GM19351 (cell line): ENCODE results near the gene H1-8.
A peak's percentile ranks its signal among the peaks of the same experiment; 100 is the strongest.

ENCODE experiments used
- ATAC-seq: cut with Tn5 transposase; IDR thresholded peaks from one replicate; pipeline ENCODE4 v1.9.1; 2021; ENCODE audit warnings: mild to moderate bottlenecking, moderate library complexity; ENCODE audit not compliant: unreplicated experiment

The H1-8 gene

DNA sequence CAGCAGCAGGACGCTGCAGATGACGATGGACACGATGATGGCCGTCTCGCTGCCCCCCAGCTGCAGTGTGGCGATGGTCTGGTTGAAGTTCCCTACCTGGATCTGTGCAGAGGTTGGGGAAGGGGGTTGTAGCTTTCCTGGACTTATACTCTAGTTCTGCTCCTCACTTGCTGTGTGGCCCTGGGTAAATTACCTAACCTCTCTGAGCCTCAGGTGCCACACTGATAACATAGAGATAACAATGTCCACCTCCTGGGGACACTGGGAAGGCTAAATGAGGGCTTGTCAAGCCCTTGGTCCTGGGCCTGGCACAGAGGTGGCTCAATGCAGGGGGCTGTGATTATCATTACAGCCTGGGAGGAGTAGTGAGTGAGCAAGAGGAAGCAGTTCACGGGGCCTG, 26.9 kb downstream of the H1-8 start:
- ATAC-seq = no peak

DNA sequence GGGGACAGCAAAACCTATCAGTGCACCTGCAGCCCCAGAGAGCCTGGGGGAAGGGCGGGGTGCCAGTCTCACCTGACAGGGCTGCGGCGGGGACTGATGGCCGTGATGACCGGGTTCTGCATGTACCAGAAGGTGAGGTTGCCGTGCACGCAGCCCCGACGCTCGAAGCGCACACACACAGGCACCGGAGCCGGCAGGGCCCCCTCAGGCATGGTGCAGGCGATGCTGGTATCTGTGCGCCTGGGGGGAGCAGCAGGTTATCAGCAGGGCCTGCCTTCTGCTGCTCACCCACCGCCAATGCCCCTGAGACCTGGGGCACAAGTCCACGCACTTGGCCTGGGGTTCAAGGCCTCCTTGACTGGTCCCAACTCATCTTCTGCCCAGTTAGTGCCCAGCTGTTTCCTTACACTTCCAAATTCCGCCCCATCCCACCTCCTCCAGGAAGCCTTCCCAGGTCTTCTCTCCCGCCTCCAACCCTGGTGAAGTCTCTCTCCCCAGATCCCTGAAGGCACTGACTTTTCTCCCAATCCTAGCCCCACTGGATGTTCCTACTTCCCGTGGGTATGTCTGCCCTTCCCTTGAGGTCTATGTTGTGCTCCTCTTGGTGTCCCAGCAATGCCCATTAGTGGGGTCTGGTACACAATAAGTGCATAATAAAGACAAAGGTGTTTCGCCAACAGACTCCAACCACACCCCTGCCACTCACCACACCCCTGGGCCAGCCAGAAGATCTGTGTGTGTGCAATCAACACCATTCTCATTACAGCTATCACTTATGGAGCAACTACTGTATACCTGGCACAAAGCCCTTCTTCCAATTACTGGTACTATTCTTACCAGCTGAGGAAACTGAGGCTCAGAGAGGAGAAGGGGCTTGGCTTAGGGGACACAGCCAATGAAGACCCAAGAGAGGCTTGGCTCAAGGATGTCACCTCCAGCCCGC, 28.9 kb downstream of the H1-8 start:
- ATAC-seq = no peak

DNA sequence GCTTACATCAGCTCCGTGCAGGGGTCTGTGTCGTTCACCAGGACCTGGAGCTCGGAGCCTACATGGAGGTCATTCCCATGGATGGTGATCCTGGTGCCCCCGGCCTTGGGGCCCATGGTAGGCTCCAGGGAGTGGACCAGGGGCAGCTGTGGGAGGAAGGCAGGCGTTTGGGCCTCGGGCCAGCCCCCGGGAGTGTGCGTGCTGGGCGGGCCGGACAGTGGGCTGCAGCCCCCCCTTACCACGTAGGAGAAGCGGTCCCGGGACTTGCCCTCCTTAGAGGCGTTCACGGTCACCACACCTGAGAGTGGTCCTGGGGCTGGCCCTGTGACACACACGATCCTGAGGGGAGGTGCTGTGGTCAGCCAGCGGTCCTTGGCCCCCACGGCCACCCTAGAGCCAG, 29.6 kb downstream of the H1-8 start:
- ATAC-seq = no peak

DNA sequence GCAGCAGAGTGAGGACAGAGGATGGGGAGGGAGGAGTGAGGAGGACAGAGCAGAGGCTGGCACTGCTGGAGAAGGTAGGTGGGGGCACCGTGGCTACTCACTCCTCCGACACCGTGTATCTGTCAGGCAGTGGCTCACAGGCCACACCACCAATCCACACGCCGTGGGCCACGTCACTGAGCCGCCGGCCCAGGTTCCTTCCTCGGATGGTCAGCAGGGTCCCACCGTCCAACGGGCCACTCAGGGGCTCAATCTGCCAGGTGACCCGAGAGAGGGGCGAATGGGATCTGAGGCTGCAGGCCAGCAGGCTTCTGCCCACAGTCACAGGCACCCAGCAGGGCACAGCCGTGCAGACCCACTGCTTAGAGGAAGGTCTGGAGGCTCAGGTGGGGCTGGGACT, 30.5 kb downstream of the H1-8 start:
- ATAC-seq = no peak

DNA sequence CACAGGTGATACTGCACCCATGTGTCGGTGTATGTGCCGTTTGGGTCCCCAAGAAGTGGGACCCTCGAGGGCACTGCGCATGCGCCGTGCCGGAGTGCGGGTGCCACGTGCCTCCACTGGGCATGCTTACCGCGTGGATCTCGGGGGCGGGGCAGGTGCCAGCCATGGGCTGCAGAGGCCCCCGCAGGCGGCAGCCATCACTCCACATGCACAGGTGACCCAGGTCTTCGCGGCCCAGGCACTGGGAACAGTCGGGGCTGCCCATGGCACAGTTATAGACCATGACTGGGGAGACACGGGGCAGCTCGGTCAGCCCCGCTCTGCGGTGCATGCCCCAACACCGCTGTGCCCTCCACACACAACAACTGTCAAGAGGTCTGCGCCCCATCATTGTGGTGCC, 31.2 kb downstream of the H1-8 start:
- ATAC-seq = no peak

DNA sequence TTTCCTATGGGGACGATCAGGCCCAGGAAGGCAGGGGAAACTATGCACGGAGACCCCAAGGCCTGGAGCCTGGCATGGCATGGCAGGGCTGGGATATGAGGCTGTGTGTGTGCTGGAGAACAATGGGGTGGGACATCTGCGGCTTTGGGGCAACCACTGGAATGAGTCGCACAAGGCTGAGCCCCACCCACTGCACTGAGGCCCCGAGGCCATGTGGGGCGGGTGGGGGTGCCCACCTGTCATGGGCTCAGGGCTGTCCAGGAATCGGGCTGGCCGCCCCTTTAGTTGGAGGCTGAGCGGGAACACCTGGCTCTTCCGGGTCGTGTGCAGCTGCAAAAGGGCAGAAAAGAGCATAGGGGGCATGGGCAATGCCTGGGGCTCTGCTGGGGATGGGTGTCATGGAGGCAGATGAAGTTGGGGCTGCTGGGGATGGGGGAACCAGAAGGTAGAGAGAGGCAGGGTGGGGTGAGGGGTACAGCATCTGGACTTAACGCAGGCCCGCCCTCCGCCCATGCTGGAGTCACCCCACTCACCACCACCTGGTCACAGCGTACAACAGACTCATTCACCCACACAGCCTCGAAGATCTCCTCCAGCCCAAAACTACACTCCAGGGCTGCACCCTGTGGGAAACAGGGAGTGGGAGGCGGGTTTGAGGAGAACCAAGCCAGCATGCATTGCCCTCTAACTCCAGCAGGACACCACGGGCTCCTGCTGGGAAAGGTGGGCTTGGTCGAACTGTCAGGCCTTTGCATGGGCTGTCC, 32.4 kb downstream of the H1-8 start:
- ATAC-seq = no peak

DNA sequence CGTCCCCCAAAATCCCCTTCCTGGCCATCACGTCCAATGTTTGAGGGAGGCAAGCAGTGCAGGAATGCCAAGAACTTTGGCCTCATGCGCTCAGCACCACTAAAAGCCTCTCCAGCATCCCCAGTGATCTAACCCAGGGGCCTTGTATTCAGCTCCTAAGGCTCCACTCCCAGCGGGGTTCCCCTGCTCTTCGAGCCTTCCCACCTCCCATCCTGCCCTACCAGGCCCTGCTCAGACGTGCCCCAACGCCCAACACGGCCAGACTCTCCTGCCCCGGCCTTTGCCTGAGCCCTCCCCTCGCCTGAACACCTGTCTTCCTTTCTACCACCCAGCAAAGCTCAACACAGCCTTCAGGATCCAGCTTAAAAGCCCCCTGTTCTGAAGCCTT, 33.0 kb downstream of the H1-8 start:
- no peak for ATAC-seq

DNA sequence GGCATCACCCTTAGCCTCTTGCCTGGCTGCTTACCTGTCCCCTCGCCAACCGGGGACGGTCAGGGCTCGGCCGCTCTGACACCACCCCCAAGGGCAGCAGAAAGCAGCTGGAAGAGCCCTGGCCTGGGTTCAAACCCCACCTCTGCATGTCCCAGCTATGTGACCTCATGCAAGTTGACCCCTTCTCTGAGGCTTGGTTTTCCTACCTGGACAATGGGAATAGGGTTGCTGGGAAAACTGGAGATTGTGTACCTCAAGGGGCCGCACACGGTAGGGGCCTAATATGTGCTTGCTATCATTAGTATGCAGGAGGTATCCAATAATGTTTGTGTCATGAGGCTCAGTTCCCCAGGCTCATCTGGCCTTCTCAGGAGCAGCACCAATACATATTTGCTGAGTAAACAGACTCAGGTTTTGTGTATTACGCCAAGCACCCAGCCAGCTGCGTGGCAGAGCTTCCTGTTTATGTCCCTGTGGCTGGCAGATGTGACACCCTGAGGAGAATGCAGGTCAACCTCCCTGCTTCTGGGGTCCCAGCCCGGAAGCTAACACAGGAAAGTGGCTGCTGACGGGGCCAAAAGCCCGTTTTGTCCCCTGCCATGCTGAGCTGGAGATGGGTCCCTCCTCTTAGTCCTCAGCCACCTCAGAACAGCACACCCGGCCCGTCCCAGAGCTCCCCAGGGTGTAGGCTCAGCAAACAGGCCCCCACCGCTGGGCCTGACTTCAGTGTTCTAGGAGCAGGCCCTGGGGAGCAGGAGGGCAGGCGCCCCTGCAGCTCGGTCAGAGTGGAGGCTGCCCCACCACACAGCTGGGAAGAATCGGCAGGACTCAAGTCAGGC, 33.8 kb downstream of the H1-8 start:
- no peak for ATAC-seq

DNA sequence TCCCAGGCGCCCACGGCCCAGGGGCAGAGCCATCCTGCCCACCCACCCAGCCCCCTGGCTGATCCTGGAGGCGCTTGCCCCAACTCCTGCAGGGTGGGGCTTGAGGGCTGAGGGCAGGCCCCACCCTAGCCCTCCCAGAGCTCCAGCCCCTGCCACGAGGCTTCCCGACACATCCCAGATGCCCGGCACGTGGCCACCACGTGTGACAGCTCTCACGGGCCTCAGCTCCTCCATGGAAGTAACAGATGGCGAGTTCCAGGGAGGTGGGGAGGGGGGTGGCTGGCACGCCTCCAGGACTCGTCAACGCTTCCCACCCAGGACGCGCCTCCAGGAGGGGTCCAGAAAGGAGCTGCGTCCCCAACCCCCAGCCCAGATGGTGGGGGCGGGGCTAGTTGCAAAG, 34.4 kb downstream of the H1-8 start:
- ATAC-seq = no peak

DNA sequence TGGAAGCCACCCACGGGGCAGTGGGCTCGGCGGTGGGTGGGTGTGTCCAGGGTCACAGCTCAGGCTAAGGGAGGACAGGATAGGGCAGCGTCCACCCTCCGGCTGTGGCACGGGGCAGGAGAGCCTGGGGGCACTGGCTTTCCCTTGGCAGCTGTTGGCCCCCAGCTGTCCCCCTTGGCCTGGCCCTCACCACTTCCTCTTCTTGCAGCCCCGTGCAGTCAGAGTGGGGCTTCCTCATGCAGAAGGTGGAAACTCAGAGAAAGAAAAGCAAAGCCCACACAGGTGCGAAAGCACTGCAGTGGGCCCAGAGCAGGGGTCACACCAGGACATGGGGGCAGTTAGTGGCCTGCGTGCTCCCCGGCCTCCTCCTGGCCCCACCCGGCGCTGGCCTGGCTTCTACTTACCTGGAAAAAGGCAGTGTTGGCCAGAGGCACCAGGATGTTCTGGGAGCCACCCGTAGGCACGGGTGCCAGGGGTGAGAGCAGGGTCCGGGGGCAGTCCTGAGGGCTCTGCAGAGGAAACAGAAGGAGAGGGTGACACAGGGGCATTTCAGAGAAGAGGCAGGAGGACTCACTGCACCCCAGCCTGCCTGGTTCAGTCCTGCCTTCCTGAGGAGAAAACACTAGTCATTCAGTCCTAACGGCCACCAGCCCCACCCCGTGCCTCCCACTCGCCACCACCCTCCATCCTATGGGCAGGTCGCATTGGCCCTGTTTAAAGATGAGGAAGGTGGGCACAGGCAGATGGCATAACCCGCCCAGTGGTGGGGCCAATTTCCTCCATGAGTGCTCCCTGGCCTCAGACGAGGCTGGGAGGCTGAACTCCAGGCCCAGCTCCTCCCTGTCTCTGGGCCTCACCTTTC, 35.2 kb downstream of the H1-8 start:
- peak; percentile 74 for ATAC-seq

DNA sequence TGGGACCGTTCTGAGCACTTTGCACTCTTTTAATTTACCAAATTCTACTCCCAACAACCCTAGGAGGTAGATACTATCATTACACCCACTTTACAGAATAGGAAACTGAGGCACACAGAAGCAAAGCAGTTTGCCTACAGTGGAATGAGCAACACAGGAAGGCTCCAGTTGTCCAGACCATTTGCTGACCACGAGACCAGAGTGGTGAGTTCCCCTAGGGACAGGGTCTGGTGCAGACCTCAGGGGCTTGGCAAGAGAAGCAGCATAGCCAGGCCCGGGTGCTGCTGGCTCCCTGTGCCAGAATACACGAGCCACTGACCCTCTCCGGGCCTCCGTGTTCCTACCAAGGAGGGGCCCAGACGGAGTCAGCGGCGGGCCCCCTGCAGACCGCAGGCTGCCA, 37.0 kb downstream of the H1-8 start:
- ATAC-seq = no peak

DNA sequence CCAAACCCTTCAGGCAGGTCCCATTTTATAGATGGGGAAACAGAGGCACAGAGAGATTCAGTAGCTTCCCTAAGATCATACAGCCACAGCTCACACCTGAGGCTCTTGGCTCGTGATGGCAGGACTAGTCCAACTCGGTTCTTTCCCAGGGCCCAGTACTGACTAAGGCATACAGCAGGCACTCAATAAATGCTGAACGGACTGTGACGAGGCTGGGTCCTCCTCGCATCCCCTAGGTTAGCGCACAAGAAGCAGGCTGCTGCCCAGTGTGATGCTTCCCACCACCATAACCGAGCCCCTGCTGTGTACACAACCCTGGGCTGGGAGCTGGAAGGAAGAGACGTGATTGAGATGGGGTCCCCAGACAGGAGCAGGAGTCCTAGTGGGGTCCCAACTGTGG, 38.6 kb downstream of the H1-8 start:
- ATAC-seq = no peak

DNA sequence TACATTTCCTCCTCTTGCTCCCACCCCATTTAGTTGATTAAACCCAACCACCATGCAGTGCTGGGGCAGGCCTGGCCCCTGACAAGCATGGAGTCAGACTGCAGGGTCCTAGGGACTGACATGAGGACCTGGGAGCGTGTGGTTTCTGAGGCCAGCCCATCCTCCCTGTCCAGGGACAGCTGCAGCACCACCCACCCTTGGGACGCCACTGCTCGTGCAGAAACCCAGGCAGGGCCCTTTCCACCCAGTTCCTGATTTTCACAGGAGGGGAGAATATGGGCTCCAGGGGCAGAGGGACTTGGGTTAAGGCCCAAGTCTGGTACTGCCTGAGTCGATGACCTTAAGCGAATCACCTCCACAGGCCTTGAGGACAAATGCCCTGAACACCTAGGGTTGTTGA, 39.8 kb downstream of the H1-8 start:
- no peak for ATAC-seq

DNA sequence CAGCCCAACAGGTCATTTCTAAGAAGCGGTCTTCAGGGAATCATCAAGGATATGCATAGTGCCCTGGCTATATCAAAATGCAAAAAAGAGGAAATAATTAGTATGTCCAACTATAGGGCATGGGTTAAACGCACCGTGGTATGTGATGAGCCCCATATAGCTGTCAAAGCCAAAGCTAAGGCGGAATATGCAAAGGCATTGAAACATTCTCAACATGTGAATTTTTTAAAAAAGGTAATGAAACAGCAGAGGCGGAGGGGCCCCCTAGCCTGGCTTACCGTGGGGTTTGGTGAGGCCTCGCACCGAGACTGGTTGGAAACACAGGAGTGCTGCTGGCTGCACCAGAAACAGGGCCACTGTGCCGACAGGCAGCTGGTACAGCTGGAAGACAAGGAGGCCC, 40.3 kb downstream of the H1-8 start:
- ATAC-seq = no peak

DNA sequence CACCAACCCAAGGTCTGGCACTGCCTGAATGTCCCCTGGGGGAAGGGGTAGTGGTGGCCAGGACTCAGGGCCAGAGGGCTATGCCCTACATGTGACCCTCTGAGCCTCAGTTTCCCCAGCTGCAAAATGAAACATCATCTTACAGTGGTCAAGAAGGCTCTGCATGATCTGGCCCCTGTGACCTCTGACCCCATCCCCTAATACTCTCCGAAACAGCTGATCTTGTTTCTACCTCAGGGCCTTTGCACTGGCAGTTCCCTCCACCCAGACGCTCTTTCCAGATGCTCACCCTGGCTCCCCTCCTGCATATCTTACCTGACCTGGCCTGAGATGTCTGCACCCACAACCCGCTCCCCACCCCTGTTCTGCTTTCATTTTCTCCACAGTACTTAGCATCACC, 41.7 kb downstream of the H1-8 start:
- ATAC-seq = no peak

DNA sequence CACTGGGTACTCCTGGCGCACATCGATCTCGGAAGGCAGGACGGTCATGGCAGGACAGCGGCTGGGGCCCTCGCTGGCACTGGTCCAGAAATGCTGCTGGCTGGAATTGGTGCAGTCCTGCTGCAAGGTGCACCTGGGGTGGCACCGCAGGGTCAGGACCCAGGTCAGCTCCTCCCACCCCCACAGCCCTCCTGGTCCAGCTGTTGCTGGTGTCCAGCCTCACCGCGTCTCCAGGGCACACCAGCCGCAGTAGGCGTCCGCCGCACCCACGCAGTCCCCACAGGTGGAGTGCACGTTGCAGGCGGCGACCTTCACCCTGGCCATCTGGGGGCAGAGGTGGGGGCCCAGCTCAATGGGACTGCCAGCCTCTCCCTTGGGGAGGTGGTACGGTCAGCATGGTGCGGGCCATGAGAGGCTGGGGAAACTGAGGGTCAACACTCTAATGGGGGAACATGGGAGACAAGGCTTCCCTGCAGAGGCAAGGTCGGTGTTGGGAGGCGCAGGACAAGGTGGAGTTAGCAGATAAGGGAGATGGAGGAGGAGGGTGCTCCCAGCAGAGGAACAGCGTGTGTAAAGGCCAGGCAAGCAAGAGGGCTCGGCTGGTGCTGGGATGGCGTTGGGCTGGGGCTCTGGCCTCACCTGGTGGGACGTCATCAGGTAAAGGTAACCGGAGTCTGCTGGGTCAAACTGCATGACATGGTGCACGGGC, 43.1 kb downstream of the H1-8 start:
- no peak for ATAC-seq

DNA sequence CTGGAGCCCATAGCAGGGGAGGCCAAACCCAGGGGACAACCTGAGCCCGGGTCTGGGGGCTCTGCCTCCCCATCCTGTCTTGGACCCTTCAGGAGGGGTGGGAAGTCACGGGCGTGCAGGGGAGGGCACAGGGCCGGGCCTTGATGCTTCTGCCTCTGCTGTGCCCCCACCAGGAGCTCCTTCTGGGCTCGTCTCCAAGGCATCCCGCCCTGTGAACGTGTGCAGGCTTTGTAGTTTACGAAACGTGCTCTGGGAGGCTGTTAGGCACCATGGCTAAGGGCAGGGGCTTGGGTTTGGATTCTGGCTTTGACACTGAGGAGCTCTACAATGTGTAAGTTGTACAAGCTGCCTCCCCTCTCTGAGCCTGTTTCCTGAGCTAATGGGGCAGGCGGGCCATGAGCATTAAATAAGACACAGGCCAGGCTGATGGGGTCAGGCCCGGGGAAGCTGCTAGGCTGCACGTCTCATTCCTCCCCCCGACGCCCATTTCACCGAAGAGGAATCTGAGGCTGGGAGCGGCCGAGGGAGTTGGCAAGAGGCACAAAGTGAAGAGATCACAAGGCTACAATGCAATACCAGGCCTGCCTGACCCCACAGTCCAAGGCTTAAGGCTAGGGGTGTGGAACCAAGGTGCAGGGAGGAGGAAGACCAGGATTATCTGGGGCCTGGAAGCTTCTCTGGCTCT, 43.9 kb downstream of the H1-8 start:
- ATAC-seq = no peak

DNA sequence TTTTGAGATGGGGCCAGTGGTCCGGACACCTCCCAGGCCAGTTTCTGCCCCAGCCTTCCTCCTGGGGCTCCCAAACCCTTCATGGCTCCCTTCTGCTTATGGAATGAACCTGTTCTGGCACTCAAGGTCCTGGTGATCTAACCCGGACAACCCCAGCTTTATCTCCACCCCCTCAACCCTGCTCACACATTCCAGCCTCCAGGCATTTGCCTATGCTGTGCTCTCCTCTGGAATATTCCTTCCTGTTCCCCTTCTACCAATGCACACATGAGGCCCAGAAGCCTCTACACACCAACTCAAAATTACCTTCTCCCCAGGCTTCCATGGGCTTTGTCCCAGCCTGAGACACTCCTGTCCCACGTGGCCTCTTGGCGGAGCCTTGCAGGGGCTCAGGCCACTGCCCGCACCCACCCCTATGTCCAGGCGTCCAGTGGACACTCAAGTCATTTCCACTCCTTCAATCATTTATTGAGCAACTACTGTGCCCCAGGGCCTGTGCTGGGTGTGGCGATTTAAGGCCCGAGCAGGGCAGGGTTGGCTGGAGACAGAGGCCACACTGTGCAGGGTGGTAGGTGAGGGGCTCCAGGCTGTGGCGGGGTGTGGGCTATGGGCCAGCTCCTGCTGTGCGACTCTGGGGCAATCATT, 44.7 kb downstream of the H1-8 start:
- ATAC-seq = no peak

DNA sequence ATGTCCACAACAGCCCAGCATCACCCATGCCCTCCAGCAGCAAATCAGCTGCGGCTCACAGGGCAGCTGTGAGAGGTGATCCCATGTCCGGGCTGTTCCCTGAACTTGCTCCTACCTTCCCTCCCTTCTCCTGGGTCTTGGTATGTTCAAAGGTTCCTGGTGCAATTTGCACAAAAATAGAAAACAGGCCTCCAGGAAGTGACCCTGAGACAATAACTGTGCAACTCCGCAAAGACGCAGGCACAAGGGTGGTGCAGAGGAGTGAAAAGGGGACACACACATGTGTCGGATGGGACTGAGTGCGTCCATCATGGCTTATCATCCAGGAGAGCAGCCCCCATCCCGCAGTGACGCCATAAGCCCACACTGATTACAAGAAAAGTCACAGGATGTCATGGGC, 47.2 kb downstream of the H1-8 start:
- no peak for ATAC-seq
